Measurements from ENCODE around the gene NEBL. TPM values are rescaled to one million over a fixed set of nuclear protein-coding genes. Genes with fewer than 3 reads are reported as not detected.
"Not testable (repeated sequence)": the region's sequence is repeated elsewhere in the genome, so short reads cannot be mapped to it uniquely, and the experiment has no call there.

The NEBL gene
- total RNA-seq = under 1 TPM; 0.07 to 0.34 TPM

- ATAC-seq = no peak
- ChIA-PET POLR2A (no interaction called here), CTCF (no interaction called here)
- DNase-seq = no peak
- no peaks in the 10 kb centered on the region for H3K27me3 Mint-ChIP-seq
- H3K4me1 Mint-ChIP-seq (ENCODE audit: low read depth) = no peaks in the 10 kb centered on the region
- no peak within 1 kb of the TSS for H3K4me3 Mint-ChIP-seq
- H3K36me3 Mint-ChIP-seq (ENCODE audit: low read depth) = no peaks in the 10 kb centered on the region
- intact Hi-C loops (cut with micrococcal nuclease) = no loop called here
- TF ChIP-seq CTCF (IDR thresholded peaks at IDR 0.05) = no peak
- H3K9me3 Mint-ChIP-seq = peaks cover 2% of the 10 kb centered on the region
- H3K27ac Mint-ChIP-seq = no peak within 1 kb of the TSS
Measured at GRCh38 chr10:20897146-20897825, at the start of gene NEBL. TSS of gene NEBL (minus strand) at chr10:20897311. CDS start at chr10:20897205, 106 bp downstream.

DNA sequence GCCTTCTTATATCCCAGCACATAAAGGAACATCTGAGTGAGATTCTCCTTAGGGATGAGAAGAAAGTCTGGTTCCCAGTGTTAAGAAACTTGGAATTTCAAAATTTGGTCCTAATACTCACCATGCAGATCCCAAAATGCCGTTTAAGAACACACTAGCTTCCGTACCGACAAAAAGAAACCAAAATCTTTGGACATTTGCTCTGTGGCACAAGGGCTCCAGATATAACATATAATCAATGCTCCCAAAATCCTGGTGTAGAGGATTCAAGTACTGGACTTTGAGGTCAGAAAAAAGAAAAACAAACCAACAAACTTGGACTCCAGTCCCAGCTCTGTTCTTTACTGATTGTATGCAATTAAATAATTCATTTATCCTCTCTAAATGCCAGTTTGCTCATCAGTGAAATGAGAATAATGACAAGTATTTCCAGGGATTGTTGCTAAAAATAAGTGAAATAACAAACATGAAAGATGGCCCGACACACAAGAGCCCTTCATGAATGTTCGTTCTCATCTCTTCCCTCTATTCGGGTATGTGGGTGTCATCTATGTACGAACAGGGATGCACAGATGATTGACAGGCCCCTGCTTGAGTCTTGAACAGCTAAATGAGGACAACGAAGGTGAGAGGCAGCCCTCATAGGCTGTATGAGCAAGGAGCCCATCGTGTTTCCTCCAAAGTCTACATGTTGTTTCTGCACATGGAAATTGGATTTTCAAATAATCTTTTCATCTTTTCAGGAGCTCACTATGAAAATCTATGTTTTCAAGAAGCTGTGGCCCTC lies 48.6 kb upstream of the NEBL start:
- Mint-ChIP-seq H3K4me1 (ENCODE audit: low read depth) (no peaks in the 10 kb centered on the region), H3K36me3 (ENCODE audit: low read depth) (no peaks in the 10 kb centered on the region), H3K27ac (no peak overlapping the region), H3K4me3 (no peak overlapping the region), H3K27me3 (no peaks in the 10 kb centered on the region), H3K9me3 (peaks cover 2% of the 10 kb centered on the region)
- ChIA-PET POLR2A (no interaction called here), CTCF (no interaction called here)
- intact Hi-C loops (cut with micrococcal nuclease) = no loop called here
- ATAC-seq = no peak
- TF ChIP-seq CTCF (IDR thresholded peaks at IDR 0.05) = no peak
- DNase-seq = no peak

GRCh38 chr10:20944789-20945502 lies 47.8 kb upstream of the NEBL start:
- Mint-ChIP-seq H3K27ac (no peak overlapping the region), H3K4me3 (no peak overlapping the region), H3K27me3 (no peaks in the 10 kb centered on the region), H3K9me3 (peaks cover 2% of the 10 kb centered on the region), H3K4me1 (ENCODE audit: low read depth) (no peaks in the 10 kb centered on the region), H3K36me3 (ENCODE audit: low read depth) (no peaks in the 10 kb centered on the region)
- intact Hi-C loops (cut with micrococcal nuclease) = no loop called here
- ATAC-seq = no peak
- no peak for TF ChIP-seq CTCF (IDR thresholded peaks at IDR 0.05)
- CTCF ChIA-PET = no interaction called here
- DNase-seq = no peak
- POLR2A ChIA-PET = no interaction called here

GRCh38 chr10:20939414-20939813 lies 42.3 kb upstream of the NEBL start:
- H3K4me1 Mint-ChIP-seq (ENCODE audit: low read depth); H3K4me3 Mint-ChIP-seq; intact Hi-C loops (cut with micrococcal nuclease); H3K27ac Mint-ChIP-seq; CTCF ChIA-PET; DNase-seq; H3K9me3 Mint-ChIP-seq; H3K27me3 Mint-ChIP-seq; ATAC-seq; POLR2A ChIA-PET; H3K36me3 Mint-ChIP-seq (ENCODE audit: low read depth): not testable (repeated sequence)

- ATAC-seq = no peak
- Mint-ChIP-seq H3K27ac (no peak overlapping the region), H3K9me3 (peaks cover 5% of the 10 kb centered on the region), H3K27me3 (no peaks in the 10 kb centered on the region), H3K4me1 (ENCODE audit: low read depth) (no peaks in the 10 kb centered on the region), H3K36me3 (ENCODE audit: low read depth) (no peaks in the 10 kb centered on the region), H3K4me3 (no peak overlapping the region)
- intact Hi-C loops (cut with micrococcal nuclease) = no loop called here
- DNase-seq = no peak
- ChIA-PET CTCF (no interaction called here), POLR2A (no interaction called here)
- no peak for TF ChIP-seq CTCF (IDR thresholded peaks at IDR 0.05)
Measured at GRCh38 chr10:20936396-20936795, 39.3 kb upstream of the NEBL start.
